Measurements from ENCODE around the gene SKP1.

- TF ChIP-seq, protein P1, sequence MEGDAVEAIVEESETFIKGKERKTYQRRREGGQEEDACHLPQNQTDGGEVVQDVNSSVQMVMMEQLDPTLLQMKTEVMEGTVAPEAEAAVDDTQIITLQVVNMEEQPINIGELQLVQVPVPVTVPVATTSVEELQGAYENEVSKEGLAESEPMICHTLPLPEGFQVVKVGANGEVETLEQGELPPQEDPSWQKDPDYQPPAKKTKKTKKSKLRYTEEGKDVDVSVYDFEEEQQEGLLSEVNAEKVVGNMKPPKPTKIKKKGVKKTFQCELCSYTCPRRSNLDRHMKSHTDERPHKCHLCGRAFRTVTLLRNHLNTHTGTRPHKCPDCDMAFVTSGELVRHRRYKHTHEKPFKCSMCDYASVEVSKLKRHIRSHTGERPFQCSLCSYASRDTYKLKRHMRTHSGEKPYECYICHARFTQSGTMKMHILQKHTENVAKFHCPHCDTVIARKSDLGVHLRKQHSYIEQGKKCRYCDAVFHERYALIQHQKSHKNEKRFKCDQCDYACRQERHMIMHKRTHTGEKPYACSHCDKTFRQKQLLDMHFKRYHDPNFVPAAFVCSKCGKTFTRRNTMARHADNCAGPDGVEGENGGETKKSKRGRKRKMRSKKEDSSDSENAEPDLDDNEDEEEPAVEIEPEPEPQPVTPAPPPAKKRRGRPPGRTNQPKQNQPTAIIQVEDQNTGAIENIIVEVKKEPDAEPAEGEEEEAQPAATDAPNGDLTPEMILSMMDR (IDR thresholded peaks at IDR 0.05): no peak
- TF ChIP-seq POLR2AphosphoS5 (IDR thresholded peaks at IDR 0.05) (no peak), POLR2A (IDR thresholded peaks at IDR 0.05) (no peak)
These were observed 47.1 kb downstream of the SKP1 start for GRCh38 chr5:134129411-134130238.
